HG03196 (cell line): ENCODE results near the gene PRCP.

Experiments
- ATAC-seq: cut with Tn5 transposase; IDR thresholded peaks from one replicate; pipeline ENCODE4 v1.9.1; 2021; ENCODE audit not compliant: unreplicated experiment

PRCP gene

GRCh38 chr11:82831364-82831763 is 68.9 kb downstream of the PRCP start:
- no peak for ATAC-seq

GRCh38 chr11:82830746-82831145 is 69.5 kb downstream of the PRCP start:
- ATAC-seq = no peak

GRCh38 chr11:82829101-82829500 is 71.1 kb downstream of the PRCP start:
- ATAC-seq = no peak

- no peak for ATAC-seq
Observed at GRCh38 chr11:82828472-82828871, 71.8 kb downstream of the PRCP start.

- ATAC-seq = no peak
Observed at GRCh38 chr11:82826526-82826925, 73.7 kb downstream of the PRCP start.

GRCh38 chr11:82823647-82824619 is 76.3 kb downstream of the PRCP start:
- ATAC-seq = no peak

GRCh38 chr11:82818409-82819043 is 81.7 kb downstream of the PRCP start:
- ATAC-seq = no peak

GRCh38 chr11:82815406-82815805 is 84.8 kb downstream of the PRCP start:
- no peak for ATAC-seq

- no peak for ATAC-seq
Observed at GRCh38 chr11:82814379-82814778, 85.9 kb downstream of the PRCP start.

- ATAC-seq = no peak
Observed at GRCh38 chr11:82811369-82811768, 88.9 kb downstream of the PRCP start.

- no peak for ATAC-seq
Observed at GRCh38 chr11:82810738-82811137, 89.5 kb downstream of the PRCP start.

GRCh38 chr11:82810326-82810725 is 89.9 kb downstream of the PRCP start:
- no peak for ATAC-seq

- no peak for ATAC-seq
Observed at GRCh38 chr11:82807646-82808045, 92.6 kb downstream of the PRCP start.

- no peak for ATAC-seq
Observed at GRCh38 chr11:82802710-82803109, 97.5 kb downstream of the PRCP start.

- ATAC-seq = no peak
Observed at GRCh38 chr11:82796998-82797961, 103.0 kb downstream of the PRCP start.

- ATAC-seq = no peak
Observed at GRCh38 chr11:82794490-82794889, 105.7 kb downstream of the PRCP start.

GRCh38 chr11:82792822-82793569 is 107.2 kb downstream of the PRCP start:
- ATAC-seq = no peak

- no peak for ATAC-seq
Observed at GRCh38 chr11:82792319-82792718, 107.9 kb downstream of the PRCP start.

- ATAC-seq = no peak
Observed at GRCh38 chr11:82791779-82792178, 108.5 kb downstream of the PRCP start.

- ATAC-seq = no peak
Observed at GRCh38 chr11:82790723-82791484, 109.3 kb downstream of the PRCP start.
